ENCODE data around the gene PNPLA2. TPM values are rescaled to one million over a fixed set of nuclear protein-coding genes. Genes with fewer than 3 reads are reported as not detected.

Gene PNPLA2
- total RNA-seq, 1 donor from 2014 or later: 34.7 TPM

DNA sequence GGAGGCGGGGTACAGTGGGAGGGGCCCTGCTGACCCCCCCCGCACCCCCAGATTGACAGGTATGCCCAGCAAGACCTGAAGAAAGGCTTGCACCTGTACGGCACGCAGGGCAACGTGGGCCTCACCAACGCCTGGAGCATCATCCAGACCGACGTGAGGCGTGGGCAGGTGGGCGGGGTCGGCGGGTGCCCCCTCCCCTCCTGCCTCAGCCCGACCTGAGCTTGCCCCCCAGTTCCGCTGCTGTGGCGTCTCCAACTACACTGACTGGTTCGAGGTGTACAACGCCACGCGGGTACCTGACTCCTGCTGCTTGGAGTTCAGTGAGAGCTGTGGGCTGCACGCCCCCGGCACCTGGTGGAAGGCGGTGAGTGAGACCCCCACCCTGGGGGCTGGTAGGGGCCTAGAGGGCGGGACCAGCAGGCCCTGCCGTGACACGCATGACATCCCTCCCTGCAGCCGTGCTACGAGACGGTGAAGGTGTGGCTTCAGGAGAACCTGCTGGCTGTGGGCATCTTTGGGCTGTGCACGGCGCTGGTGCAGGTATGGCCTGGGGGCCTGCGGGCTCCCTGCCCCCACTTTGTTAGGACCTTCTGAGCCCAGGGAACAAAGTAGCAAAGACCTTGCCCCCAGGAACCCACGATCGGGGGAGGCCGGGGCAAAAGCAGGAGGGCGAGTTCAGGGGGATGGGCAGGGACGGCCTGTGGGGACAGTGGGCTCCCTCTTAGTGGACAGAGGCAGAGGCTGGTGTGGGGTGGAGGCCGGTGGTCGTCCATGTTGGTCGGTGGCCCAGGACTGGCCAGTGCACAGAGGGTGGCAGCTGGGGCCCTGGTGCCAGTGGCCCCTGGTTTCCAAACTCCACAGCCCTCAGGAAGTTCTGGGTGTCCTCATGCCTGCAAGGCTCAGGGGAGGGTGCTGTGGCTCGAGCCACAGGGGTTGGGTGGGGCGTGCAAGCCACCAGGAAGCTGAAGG is 47.0 kb downstream of the PNPLA2 start:
- TF ChIP-seq, protein P1, sequence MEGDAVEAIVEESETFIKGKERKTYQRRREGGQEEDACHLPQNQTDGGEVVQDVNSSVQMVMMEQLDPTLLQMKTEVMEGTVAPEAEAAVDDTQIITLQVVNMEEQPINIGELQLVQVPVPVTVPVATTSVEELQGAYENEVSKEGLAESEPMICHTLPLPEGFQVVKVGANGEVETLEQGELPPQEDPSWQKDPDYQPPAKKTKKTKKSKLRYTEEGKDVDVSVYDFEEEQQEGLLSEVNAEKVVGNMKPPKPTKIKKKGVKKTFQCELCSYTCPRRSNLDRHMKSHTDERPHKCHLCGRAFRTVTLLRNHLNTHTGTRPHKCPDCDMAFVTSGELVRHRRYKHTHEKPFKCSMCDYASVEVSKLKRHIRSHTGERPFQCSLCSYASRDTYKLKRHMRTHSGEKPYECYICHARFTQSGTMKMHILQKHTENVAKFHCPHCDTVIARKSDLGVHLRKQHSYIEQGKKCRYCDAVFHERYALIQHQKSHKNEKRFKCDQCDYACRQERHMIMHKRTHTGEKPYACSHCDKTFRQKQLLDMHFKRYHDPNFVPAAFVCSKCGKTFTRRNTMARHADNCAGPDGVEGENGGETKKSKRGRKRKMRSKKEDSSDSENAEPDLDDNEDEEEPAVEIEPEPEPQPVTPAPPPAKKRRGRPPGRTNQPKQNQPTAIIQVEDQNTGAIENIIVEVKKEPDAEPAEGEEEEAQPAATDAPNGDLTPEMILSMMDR (conservative IDR thresholded peaks at IDR 0.05; ENCODE audit: low read depth, low read length): no peak
- no peak overlapping the region for H3K4me3 ChIP-seq (ENCODE audit: low read depth, low read length)
- DNase-seq (ENCODE audit: low read depth): no peak

GRCh38 chr11:866481-866880 is 47.8 kb downstream of the PNPLA2 start:
- no peak for DNase-seq (ENCODE audit: low read depth)

GRCh38 chr11:867856-868358 is 49.2 kb downstream of the PNPLA2 start:
- TF ChIP-seq, protein P1 (conservative IDR thresholded peaks at IDR 0.05; ENCODE audit: low read depth, low read length): no peak
- H3K4me3 ChIP-seq (ENCODE audit: low read depth, low read length): no peak overlapping the region

More at GRCh38 chr11:866481-866880, 47.8 kb downstream of the PNPLA2 start:
- no peak overlapping the region for H3K4me3 ChIP-seq (ENCODE audit: low read depth, low read length)
- TF ChIP-seq, protein P1 (conservative IDR thresholded peaks at IDR 0.05; ENCODE audit: low read depth, low read length): no peak

DNA sequence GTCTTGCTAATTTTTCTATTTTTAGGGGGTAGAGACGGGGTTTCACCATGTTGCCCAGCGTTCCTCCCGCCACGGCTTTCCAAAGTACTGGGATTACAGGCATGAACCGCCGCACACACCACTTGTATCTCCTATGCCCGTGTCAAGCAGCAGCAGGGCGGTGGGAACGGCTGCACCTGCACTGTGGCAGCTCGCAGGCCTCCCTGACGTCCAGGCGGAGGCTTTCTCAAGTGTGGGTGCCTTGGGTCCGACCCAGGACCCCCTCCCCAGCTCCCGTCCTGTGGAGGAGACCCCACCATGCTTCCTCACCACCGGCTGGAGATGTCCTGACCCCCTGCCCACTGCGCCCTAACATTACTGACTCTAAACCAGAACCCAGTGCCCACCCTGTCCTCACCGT is 49.7 kb downstream of the PNPLA2 start:
- DNase-seq (ENCODE audit: low read depth): no peak

More at GRCh38 chr11:867856-868358, 49.2 kb downstream of the PNPLA2 start:
- DNase-seq (ENCODE audit: low read depth): no peak

GRCh38 chr11:868802-869201 is 50.1 kb downstream of the PNPLA2 start:
- TF ChIP-seq, protein P1 (conservative IDR thresholded peaks at IDR 0.05; ENCODE audit: low read depth, low read length): no peak
- DNase-seq (ENCODE audit: low read depth): no peak

More for the DNA sequence above, 49.7 kb downstream of the PNPLA2 start:
- no peak overlapping the region for H3K4me3 ChIP-seq (ENCODE audit: low read depth, low read length)
- TF ChIP-seq, protein P1 (conservative IDR thresholded peaks at IDR 0.05; ENCODE audit: low read depth, low read length): no peak

GRCh38 chr11:869399-870126 is 50.8 kb downstream of the PNPLA2 start:
- no peak for DNase-seq (ENCODE audit: low read depth)
- TF ChIP-seq, protein P1 (conservative IDR thresholded peaks at IDR 0.05; ENCODE audit: low read depth, low read length): no peak
- no peak overlapping the region for H3K4me3 ChIP-seq (ENCODE audit: low read depth, low read length)

More at GRCh38 chr11:868802-869201, 50.1 kb downstream of the PNPLA2 start:
- no peak overlapping the region for H3K4me3 ChIP-seq (ENCODE audit: low read depth, low read length)

Measured in epithelial cell of proximal tubule (primary cell).